Hepatocyte (in vitro differentiated cells): Measurements from ENCODE around the gene C12orf75. TPM values are rescaled to one million over a fixed set of nuclear protein-coding genes. Genes with fewer than 3 reads are reported as not detected.

Experiments
- DNase-seq: peaks from one replicate; pipeline ENCODE4 v3.0.0-alpha.2; 2016; ENCODE audit warnings: low spot score
- H2AFZ ChIP-seq: fragments of 200-600 bp; sonication (generic); 2 replicates; pipeline ENCODE4 v1.6.0; 2016; ENCODE audit warnings: antibody characterized with exemption, mild to moderate bottlenecking
- H3K27ac ChIP-seq: fragments of 200-600 bp; sonication (generic); 2 replicates; pipeline ENCODE4 v1.5.1; 2016; ENCODE audit warnings: mild to moderate bottlenecking
- H3K27me3 ChIP-seq: fragments of 200-600 bp; sonication (generic); 2 replicates; pipeline ENCODE4 v1.6.1; 2016
- H3K36me3 ChIP-seq: fragments of 200-600 bp; sonication (generic); replicated peaks from 2 replicates; pipeline ENCODE4 v1.5.1; 2016; ENCODE audit warnings: low read depth; ENCODE audit not compliant: insufficient read depth
- H3K4me1 ChIP-seq: fragments of 200-600 bp; sonication (generic); 2 replicates; pipeline ENCODE4 v1.5.1; 2016; ENCODE audit warnings: mild to moderate bottlenecking, moderate library complexity; ENCODE audit not compliant: insufficient read depth
- H3K4me2 ChIP-seq: fragments of 200-600 bp; sonication (generic); 2 replicates; pipeline ENCODE4 v1.6.0; 2016
- H3K4me3 ChIP-seq: fragments of 200-600 bp; sonication (generic); 2 replicates; pipeline ENCODE4 v1.5.1; 2016; ENCODE audit warnings: mild to moderate bottlenecking
- H3K79me2 ChIP-seq: fragments of 200-600 bp; sonication (generic); 2 replicates; pipeline ENCODE4 v1.6.0; 2017; ENCODE audit warnings: mild to moderate bottlenecking
- H3K9me2 ChIP-seq: fragments of 200-600 bp; sonication (generic); replicated peaks from 2 replicates; pipeline ENCODE4 v1.6.0; 2017; ENCODE audit warnings: mild to moderate bottlenecking; ENCODE audit not compliant: insufficient read depth
- H3K9me3 ChIP-seq: fragments of 200-600 bp; sonication (generic); 2 replicates; pipeline ENCODE4 v1.5.1; 2016; ENCODE audit warnings: low read depth, mild to moderate bottlenecking
- H4K20me1 ChIP-seq: fragments of 200-600 bp; sonication (generic); 2 replicates; pipeline ENCODE4 v1.6.0; 2016; ENCODE audit warnings: mild to moderate bottlenecking; ENCODE audit not compliant: insufficient read depth, poor library complexity, severe bottlenecking
- EZH2 ChIP-seq: fragments of 200-600 bp; sonication (generic); IDR thresholded peaks from 2 replicates; pipeline ENCODE4 v1.6.1; 2016; ENCODE audit warnings: antibody characterized with exemption, mild to moderate bottlenecking, borderline replicate concordance
- EZH2phosphoT487 ChIP-seq: fragments of 200-600 bp; sonication (generic); IDR thresholded peaks from one replicate; pipeline ENCODE4 v1.6.1; 2018; ENCODE audit warnings: antibody characterized with exemption, mild to moderate bottlenecking, low read depth, moderate library complexity; ENCODE audit not compliant: unreplicated experiment, severe bottlenecking
- WGBS: methylation state at CpG from one replicate; pipeline ENCODE4 v1.1.6; 2016; ENCODE audit warnings: low lambda C conversion rate; ENCODE audit errors: missing lambda C conversion rate; 5-methylcytosine and 5-hydroxymethylcytosine counted together
- polyA plus RNA-seq: library from polyadenylated mRNA; unstranded; fragments of >200 nt; fragmentation: Nextera tagmentation; extraction: Ambion mirVana; gene quantifications from 2 replicates; pipeline ENCODE4 v1.2.1, GENCODE V29; 2016
- total RNA-seq: library from RNA; depleted of rRNA; stranded (reverse); fragments of >200 nt; gene quantifications from 2 replicates; pipeline ENCODE4 v1.2.3, GENCODE V29; 2014
- TF ChIP-seq, protein P1 (sequence below): fragments of 200-600 bp; sonication (generic); IDR thresholded peaks from 2 replicates; pipeline ENCODE4 v1.5.1; 2016; ENCODE audit warnings: antibody characterized with exemption, mild to moderate bottlenecking; ENCODE audit not compliant: poor library complexity

Gene C12orf75
- total and polyA plus RNA-seq, 2 experiments from 2014 or later = 80.9 to 103 TPM

DNA sequence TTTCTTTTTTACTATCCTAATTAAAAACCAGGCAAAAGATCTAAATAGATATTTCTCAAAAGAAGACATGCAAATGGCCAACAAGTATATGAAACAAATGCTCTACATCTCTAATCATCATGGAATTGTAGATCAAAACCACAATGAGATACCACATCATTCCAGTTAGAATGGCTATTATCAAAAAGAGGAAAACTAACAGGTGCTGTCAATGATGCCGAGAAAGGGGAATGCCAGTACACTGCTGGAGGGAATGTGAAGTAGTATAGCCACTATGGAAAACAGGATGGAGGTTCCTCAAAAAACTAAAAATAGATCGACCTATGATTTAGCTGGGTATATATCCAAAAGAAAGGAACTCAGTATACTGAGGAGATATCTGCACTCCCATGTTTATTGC lies 39.0 kb upstream of the C12orf75 start:
- Histone ChIP-seq H3K9me2 (no peaks in the 10 kb centered on the region), H3K79me2 (no peaks in the 10 kb centered on the region), H3K4me1 (no peaks in the 10 kb centered on the region), H3K27me3 (no peaks in the 10 kb centered on the region), H3K4me2 (no peak overlapping the region), H3K4me3 (no peak overlapping the region), H2AFZ (no peak overlapping the region), H3K9me3 (no peaks in the 10 kb centered on the region), H4K20me1 (no peaks in the 10 kb centered on the region), H3K27ac (no peak overlapping the region), H3K36me3 (no peaks in the 10 kb centered on the region)
- TF ChIP-seq EZH2 (no peak), EZH2phosphoT487 (no peak)
- TF ChIP-seq, protein P1, sequence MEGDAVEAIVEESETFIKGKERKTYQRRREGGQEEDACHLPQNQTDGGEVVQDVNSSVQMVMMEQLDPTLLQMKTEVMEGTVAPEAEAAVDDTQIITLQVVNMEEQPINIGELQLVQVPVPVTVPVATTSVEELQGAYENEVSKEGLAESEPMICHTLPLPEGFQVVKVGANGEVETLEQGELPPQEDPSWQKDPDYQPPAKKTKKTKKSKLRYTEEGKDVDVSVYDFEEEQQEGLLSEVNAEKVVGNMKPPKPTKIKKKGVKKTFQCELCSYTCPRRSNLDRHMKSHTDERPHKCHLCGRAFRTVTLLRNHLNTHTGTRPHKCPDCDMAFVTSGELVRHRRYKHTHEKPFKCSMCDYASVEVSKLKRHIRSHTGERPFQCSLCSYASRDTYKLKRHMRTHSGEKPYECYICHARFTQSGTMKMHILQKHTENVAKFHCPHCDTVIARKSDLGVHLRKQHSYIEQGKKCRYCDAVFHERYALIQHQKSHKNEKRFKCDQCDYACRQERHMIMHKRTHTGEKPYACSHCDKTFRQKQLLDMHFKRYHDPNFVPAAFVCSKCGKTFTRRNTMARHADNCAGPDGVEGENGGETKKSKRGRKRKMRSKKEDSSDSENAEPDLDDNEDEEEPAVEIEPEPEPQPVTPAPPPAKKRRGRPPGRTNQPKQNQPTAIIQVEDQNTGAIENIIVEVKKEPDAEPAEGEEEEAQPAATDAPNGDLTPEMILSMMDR = no peak
- WGBS = 80% methylated on average over 2 of the region's 2 CpGs
- DNase-seq = no peak

- Histone ChIP-seq H4K20me1 (no peaks in the 10 kb centered on the region), H3K9me3 (no peaks in the 10 kb centered on the region), H3K36me3 (no peaks in the 10 kb centered on the region), H3K4me3 (no peak overlapping the region), H3K4me2 (no peak overlapping the region), H3K27me3 (no peaks in the 10 kb centered on the region), H2AFZ (no peak overlapping the region), H3K79me2 (no peaks in the 10 kb centered on the region), H3K9me2 (no peaks in the 10 kb centered on the region), H3K4me1 (no peaks in the 10 kb centered on the region), H3K27ac (no peak overlapping the region)
- DNase-seq = no peak
- 42% methylated on average over 1 of the region's 1 CpG for WGBS
- no peak for TF ChIP-seq EZH2
- TF ChIP-seq EZH2phosphoT487 = no peak
- TF ChIP-seq, protein P1 = no peak
Observed at GRCh38 chr12:105292705-105293104, 37.8 kb upstream of the C12orf75 start.

DNA sequence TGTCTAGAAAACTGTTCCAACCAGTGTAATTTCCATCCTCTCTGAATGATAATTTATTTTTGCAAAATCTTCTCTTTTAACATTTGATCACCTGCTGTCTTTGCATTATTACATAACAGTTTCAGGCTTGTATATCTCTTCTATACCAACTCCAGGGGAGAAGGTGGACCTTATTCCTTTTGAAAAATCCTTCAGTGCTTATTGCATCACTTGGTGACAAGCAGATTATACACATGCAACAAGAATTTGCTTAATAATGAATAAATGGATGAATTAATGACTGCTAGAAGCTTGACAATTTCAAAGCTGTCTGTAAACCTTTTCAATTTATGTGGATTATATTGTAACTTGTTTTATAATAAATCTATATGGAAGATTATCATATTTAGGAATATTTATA lies 37.3 kb upstream of the C12orf75 start:
- no peak overlapping the region for H3K27ac ChIP-seq
- H3K79me2 ChIP-seq = no peaks in the 10 kb centered on the region
- TF ChIP-seq, protein P1 = no peak
- TF ChIP-seq EZH2phosphoT487 = no peak
- TF ChIP-seq EZH2 = no peak
- H3K9me2 ChIP-seq = no peaks in the 10 kb centered on the region
- no peaks in the 10 kb centered on the region for H4K20me1 ChIP-seq
- H3K4me3 ChIP-seq = no peak overlapping the region
- no peaks in the 10 kb centered on the region for H3K4me1 ChIP-seq
- H3K36me3 ChIP-seq = no peaks in the 10 kb centered on the region
- H3K27me3 ChIP-seq = no peaks in the 10 kb centered on the region
- no peak for DNase-seq
- no peaks in the 10 kb centered on the region for H3K9me3 ChIP-seq
- no peak overlapping the region for H2AFZ ChIP-seq
- H3K4me2 ChIP-seq = no peak overlapping the region

DNA sequence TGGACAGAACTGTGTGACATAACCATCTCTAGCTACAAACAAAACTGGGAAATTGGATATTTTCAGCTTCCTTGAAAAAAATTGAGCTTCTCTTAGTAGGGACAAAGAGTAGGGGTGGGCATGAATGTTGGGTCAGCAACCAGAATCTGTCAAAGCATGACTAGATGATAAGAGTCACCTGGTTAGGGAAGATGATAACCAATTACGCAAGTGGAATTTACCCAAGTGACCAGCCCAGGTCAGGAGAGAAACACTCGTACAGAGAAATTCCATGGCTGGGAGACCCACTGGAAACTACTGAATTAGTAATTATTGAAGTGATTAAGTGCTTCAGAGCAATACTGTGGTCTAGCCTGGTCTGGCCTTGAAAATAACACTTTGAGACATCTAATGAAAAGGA lies 36.3 kb upstream of the C12orf75 start:
- H3K9me3 ChIP-seq = no peaks in the 10 kb centered on the region
- no peaks in the 10 kb centered on the region for H3K79me2 ChIP-seq
- H3K27ac ChIP-seq = no peak overlapping the region
- H3K9me2 ChIP-seq = no peaks in the 10 kb centered on the region
- no peak for DNase-seq
- no peak overlapping the region for H3K4me2 ChIP-seq
- no peaks in the 10 kb centered on the region for H3K27me3 ChIP-seq
- no peaks in the 10 kb centered on the region for H3K4me1 ChIP-seq
- 89% methylated on average over 2 of the region's 2 CpGs for WGBS
- H3K36me3 ChIP-seq = no peaks in the 10 kb centered on the region
- no peaks in the 10 kb centered on the region for H4K20me1 ChIP-seq
- H3K4me3 ChIP-seq = no peak overlapping the region
- H2AFZ ChIP-seq = no peak overlapping the region
- TF ChIP-seq EZH2phosphoT487 = no peak
- TF ChIP-seq, protein P1 = no peak
- no peak for TF ChIP-seq EZH2
